ENCODE results near the gene RFX5.

RFX5 gene

GRCh38 chr1:151311589-151312331, 35.3 kb downstream of the RFX5 start (continued):
- no peak for TF ChIP-seq ZNF37A (tag by site-specific recombination; IDR thresholded peaks at IDR 0.05)
- TF ChIP-seq ZFHX2 (tag by site-specific recombination; conservative IDR thresholded peaks at IDR 0.05), result 0 out of 2 replicates have a peak, but pooled peaks have one; percentile 18
- TF ChIP-seq GLIS1 (tag by site-specific recombination; IDR thresholded peaks at IDR 0.05), result peak; percentile 80
- TF ChIP-seq SP2 (tag by site-specific recombination; IDR thresholded peaks at IDR 0.05), result 0 out of 2 replicates have a peak, but pooled peaks have one; percentile 14
- no peak for TF ChIP-seq ZFP3 (tag by site-specific recombination; IDR thresholded peaks at IDR 0.05; ENCODE audit: low read depth)
- TF ChIP-seq INSM2 (tag by site-specific recombination; IDR thresholded peaks at IDR 0.05), result peak; percentile 81
- TF ChIP-seq ZSCAN23 (tag by site-specific recombination; IDR thresholded peaks at IDR 0.05), result 0 out of 2 replicates have a peak, but pooled peaks have one; percentile 61
- peak; percentile 92 for TF ChIP-seq TSHZ1 (tag by site-specific recombination; IDR thresholded peaks at IDR 0.05; ENCODE audit: borderline replicate concordance)
- TF ChIP-seq ZNF398 (tag by site-specific recombination; IDR thresholded peaks at IDR 0.05), result peak; percentile 66
- TF ChIP-seq KLF17 (tag by site-specific recombination; IDR thresholded peaks at IDR 0.05), result peak; percentile 97
- TF ChIP-seq ZNF639 (tag by site-specific recombination; IDR thresholded peaks at IDR 0.05), result peak; percentile 94
- no peak for TF ChIP-seq KLF7 (tag by site-specific recombination; IDR thresholded peaks at IDR 0.05; ENCODE audit: borderline replicate concordance)
- peak; percentile 94 for TF ChIP-seq SP7 (tag by site-specific recombination; IDR thresholded peaks at IDR 0.05)
- TF ChIP-seq ZNF10 (tag by site-specific recombination; IDR thresholded peaks at IDR 0.05), result peak; percentile 39; the same call in 1 of the 2 replicates
- peak; percentile 45; the same call in 1 of the 2 replicates for TF ChIP-seq ZNF2 (tag by site-specific recombination; IDR thresholded peaks at IDR 0.05)
- TF ChIP-seq ZXDB (tag by site-specific recombination; IDR thresholded peaks at IDR 0.05), result peak; percentile 66
- no peak for TF ChIP-seq ZNF416 (tag by site-specific recombination; IDR thresholded peaks at IDR 0.05)
- no peak for TF ChIP-seq ZNF175 (tag by site-specific recombination; IDR thresholded peaks at IDR 0.05)
- TF ChIP-seq ZNF692 (tag by site-specific recombination; IDR thresholded peaks at IDR 0.05), result peak; percentile 88
- TF ChIP-seq ZBTB48 (tag by site-specific recombination; IDR thresholded peaks at IDR 0.05), result peak; percentile 74; the same call in 1 of the 2 replicates
- TF ChIP-seq KLF1 (tag by site-specific recombination; IDR thresholded peaks at IDR 0.05), result 0 out of 2 replicates have a peak, but pooled peaks have one; percentile 30
- no peak for TF ChIP-seq ZNF302 (tag by site-specific recombination; IDR thresholded peaks at IDR 0.05; ENCODE audit: low read depth)
- TF ChIP-seq HIC1 (tag by site-specific recombination; IDR thresholded peaks at IDR 0.05), result 0 out of 2 replicates have a peak, but pooled peaks have one; percentile 26
- TF ChIP-seq ZNF366 (tag by site-specific recombination; conservative IDR thresholded peaks at IDR 0.05), result peak; percentile 89
- TF ChIP-seq ZNF629 (tag by site-specific recombination; IDR thresholded peaks at IDR 0.05), result peak; percentile 99
- TF ChIP-seq ZNF324 (tag by site-specific recombination; IDR thresholded peaks at IDR 0.05), result peak; percentile 93
